HL-60 (cell line): ENCODE results near the gene WNT5B.

Experiments
- GABPA ChIP-seq: IDR thresholded peaks from 2 replicates; pipeline ENCODE4 v1.6.1; 2012; ENCODE audit warnings: low read depth
- POLR2AphosphoS5 ChIP-seq: IDR thresholded peaks from 2 replicates; pipeline ENCODE4 v1.6.1; 2012; ENCODE audit warnings: low read depth
- TF ChIP-seq, protein P1 (sequence below): IDR thresholded peaks from one replicate; pipeline ENCODE4 v1.5.1; 2011; ENCODE audit warnings: low read length, control low read depth, inconsistent platforms; ENCODE audit not compliant: insufficient read depth
- TF ChIP-seq, protein P2 (sequence below): IDR thresholded peaks from 2 replicates; pipeline ENCODE4 v1.6.1; 2012; ENCODE audit warnings: low read depth; ENCODE audit not compliant: insufficient replicate concordance

DNA sequence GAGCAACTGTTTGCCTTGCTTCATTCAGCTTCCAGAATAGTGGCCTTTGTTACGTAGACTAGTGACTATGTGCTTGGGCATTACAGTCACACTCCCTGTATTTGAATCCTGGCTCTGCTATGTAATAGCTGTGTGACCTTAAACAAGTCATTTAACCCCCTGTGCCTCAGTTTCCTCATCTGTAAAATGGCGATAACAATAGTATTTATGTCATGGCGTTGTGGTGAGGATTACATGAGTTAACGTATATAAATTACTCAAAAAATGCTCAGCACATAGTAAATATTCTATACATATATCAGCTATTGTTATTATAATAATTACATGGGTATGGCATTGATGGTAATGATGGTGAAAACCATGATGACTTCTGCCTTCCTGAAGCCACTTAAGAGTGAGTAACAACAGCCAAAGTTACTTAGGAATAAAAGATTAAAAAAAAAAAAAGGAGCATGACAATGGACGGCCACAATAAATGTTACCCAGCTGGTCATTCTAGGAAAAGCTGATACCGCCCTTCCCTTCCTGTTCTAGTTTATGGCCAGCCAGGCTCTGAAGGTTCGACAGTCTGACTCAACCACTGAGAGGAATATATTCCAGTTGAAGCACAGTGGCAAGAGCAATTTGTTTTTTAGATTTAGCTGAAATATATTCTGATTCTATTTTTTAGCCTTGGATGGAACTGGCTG lies 51.9 kb downstream of the WNT5B start:
- TF ChIP-seq, protein P1, sequence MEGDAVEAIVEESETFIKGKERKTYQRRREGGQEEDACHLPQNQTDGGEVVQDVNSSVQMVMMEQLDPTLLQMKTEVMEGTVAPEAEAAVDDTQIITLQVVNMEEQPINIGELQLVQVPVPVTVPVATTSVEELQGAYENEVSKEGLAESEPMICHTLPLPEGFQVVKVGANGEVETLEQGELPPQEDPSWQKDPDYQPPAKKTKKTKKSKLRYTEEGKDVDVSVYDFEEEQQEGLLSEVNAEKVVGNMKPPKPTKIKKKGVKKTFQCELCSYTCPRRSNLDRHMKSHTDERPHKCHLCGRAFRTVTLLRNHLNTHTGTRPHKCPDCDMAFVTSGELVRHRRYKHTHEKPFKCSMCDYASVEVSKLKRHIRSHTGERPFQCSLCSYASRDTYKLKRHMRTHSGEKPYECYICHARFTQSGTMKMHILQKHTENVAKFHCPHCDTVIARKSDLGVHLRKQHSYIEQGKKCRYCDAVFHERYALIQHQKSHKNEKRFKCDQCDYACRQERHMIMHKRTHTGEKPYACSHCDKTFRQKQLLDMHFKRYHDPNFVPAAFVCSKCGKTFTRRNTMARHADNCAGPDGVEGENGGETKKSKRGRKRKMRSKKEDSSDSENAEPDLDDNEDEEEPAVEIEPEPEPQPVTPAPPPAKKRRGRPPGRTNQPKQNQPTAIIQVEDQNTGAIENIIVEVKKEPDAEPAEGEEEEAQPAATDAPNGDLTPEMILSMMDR, result no peak
- TF ChIP-seq POLR2AphosphoS5, result no peak
- TF ChIP-seq, protein P2, sequence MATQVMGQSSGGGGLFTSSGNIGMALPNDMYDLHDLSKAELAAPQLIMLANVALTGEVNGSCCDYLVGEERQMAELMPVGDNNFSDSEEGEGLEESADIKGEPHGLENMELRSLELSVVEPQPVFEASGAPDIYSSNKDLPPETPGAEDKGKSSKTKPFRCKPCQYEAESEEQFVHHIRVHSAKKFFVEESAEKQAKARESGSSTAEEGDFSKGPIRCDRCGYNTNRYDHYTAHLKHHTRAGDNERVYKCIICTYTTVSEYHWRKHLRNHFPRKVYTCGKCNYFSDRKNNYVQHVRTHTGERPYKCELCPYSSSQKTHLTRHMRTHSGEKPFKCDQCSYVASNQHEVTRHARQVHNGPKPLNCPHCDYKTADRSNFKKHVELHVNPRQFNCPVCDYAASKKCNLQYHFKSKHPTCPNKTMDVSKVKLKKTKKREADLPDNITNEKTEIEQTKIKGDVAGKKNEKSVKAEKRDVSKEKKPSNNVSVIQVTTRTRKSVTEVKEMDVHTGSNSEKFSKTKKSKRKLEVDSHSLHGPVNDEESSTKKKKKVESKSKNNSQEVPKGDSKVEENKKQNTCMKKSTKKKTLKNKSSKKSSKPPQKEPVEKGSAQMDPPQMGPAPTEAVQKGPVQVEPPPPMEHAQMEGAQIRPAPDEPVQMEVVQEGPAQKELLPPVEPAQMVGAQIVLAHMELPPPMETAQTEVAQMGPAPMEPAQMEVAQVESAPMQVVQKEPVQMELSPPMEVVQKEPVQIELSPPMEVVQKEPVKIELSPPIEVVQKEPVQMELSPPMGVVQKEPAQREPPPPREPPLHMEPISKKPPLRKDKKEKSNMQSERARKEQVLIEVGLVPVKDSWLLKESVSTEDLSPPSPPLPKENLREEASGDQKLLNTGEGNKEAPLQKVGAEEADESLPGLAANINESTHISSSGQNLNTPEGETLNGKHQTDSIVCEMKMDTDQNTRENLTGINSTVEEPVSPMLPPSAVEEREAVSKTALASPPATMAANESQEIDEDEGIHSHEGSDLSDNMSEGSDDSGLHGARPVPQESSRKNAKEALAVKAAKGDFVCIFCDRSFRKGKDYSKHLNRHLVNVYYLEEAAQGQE, result no peak
- TF ChIP-seq GABPA, result no peak
